Cardiac muscle cell (in vitro differentiated cells and primary cell): ENCODE measurements around the gene TSFM. TPM values are rescaled to one million over a fixed set of nuclear protein-coding genes. Genes with fewer than 3 reads are reported as not detected.
A peak's percentile ranks its signal among the peaks of the same experiment; 100 is the strongest.
"Not testable (repeated sequence)": the region's sequence is repeated elsewhere in the genome, so short reads cannot be mapped to it uniquely, and the experiment has no call there.

Source experiments
- DNase-seq, 2 donors: peaks; one replicate each; pipeline versions ENCODE4 v3.0.0 to v3.0.0-alpha.2; 2010 to 2017; ENCODE audit warnings: low read depth in 1 of 2, low spot score in 1 of 2
- H3K27ac ChIP-seq: fragments of 200-600 bp; sonication (generic); 2 replicates; pipeline ENCODE4 v1.5.1; 2016
- H3K27me3 ChIP-seq: fragments of 200-600 bp; sonication (generic); 2 replicates; pipeline ENCODE4 v1.6.0; 2016; ENCODE audit warnings: control low read depth
- H3K36me3 ChIP-seq: fragments of 200-600 bp; sonication (generic); 2 replicates; pipeline ENCODE4 v1.5.1; 2016; ENCODE audit warnings: control low read depth
- H3K4me1 ChIP-seq: fragments of 200-600 bp; sonication (generic); 2 replicates; pipeline ENCODE4 v1.8.1; 2017; ENCODE audit warnings: low read depth, mild to moderate bottlenecking, mixed run types
- H3K4me3 ChIP-seq: fragments of 200-600 bp; sonication (generic); 2 replicates; pipeline ENCODE4 v1.5.1; 2016; ENCODE audit warnings: mild to moderate bottlenecking
- H3K9me3 ChIP-seq: fragments of 200-600 bp; sonication (generic); 2 replicates; pipeline ENCODE4 v1.5.1; 2017; ENCODE audit warnings: low read depth, mild to moderate bottlenecking, control low read depth
- CTCF ChIP-seq: IDR thresholded peaks from 2 replicates; pipeline ENCODE4 v1.5.1; 2012; ENCODE audit warnings: low read depth, mild to moderate bottlenecking, low read length
- polyA plus RNA-seq: library from polyadenylated mRNA; unstranded; fragments of >200 nt; fragmentation: Nextera tagmentation; extraction: Ambion mirVana; gene quantifications from 2 replicates; pipeline ENCODE4 v1.2.1, GENCODE V29; 2016
- total RNA-seq: library from RNA; depleted of rRNA; stranded (reverse); fragments of >200 nt; gene quantifications from 2 replicates; pipeline ENCODE4 v1.2.3, GENCODE V29; 2016

The TSFM gene
- total and polyA plus RNA-seq, 2 experiments from 2014 or later: 22.6 to 66.7 TPM

- peaks cover 4% of the 10 kb centered on the region for H3K4me1 ChIP-seq
- H3K4me3 ChIP-seq: peak within 1 kb of the TSS; percentile 57
- no peaks in the 10 kb centered on the region for H3K9me3 ChIP-seq
- peaks cover 2% of the 10 kb centered on the region for H3K27me3 ChIP-seq
- no peak for TF ChIP-seq CTCF
- DNase-seq: peak; percentile 54 to 57
- peak within 1 kb of the TSS; percentile 86 for H3K27ac ChIP-seq
- H3K36me3 ChIP-seq: no peaks in the 10 kb centered on the region
Measured at GRCh38 chr12:57772429-57773322, 9.9 kb upstream of the TSFM start, which contains the start of gene EEF1AKMT3. Gene EEF1AKMT3, plus strand, starts transcription at chr12:57772614. Its CDS starts 111 bp downstream, at chr12:57772725.

- not testable (repeated sequence) for H3K4me1 ChIP-seq, DNase-seq, H3K9me3 ChIP-seq, H3K4me3 ChIP-seq, H3K36me3 ChIP-seq, H3K27ac ChIP-seq, H3K27me3 ChIP-seq
Measured at GRCh38 chr12:57774634-57775033, 8.0 kb upstream of the TSFM start.

- H3K27me3 ChIP-seq: no peaks in the 10 kb centered on the region
- no peak overlapping the region for H3K4me3 ChIP-seq
Measured at GRCh38 chr12:57775044-57775443, 7.5 kb upstream of the TSFM start.

GRCh38 chr12:57775563-57776246 is 6.9 kb upstream of the TSFM start:
- Histone ChIP-seq H3K4me1 (peaks cover 4% of the 10 kb centered on the region), H3K27ac (no peak overlapping the region), H3K4me3 (no peak overlapping the region), H3K27me3 (no peaks in the 10 kb centered on the region), H3K9me3 (no peaks in the 10 kb centered on the region), H3K36me3 (no peaks in the 10 kb centered on the region)
- no peak for TF ChIP-seq CTCF
- no peak for DNase-seq

More at GRCh38 chr12:57775044-57775443, 7.5 kb upstream of the TSFM start:
- H3K4me1 ChIP-seq: peaks cover 4% of the 10 kb centered on the region
- H3K36me3 ChIP-seq: no peaks in the 10 kb centered on the region
- no peak overlapping the region for H3K27ac ChIP-seq
- no peak for DNase-seq
- no peak for TF ChIP-seq CTCF
- no peaks in the 10 kb centered on the region for H3K9me3 ChIP-seq

- Histone ChIP-seq H3K9me3 (no peaks in the 10 kb centered on the region), H3K27ac (no peak overlapping the region), H3K36me3 (no peaks in the 10 kb centered on the region), H3K27me3 (no peaks in the 10 kb centered on the region), H3K4me1 (peaks cover 2% of the 10 kb centered on the region), H3K4me3 (no peak overlapping the region)
- DNase-seq: no peak
- no peak for TF ChIP-seq CTCF
Measured at GRCh38 chr12:57776247-57776587, 6.4 kb upstream of the TSFM start.

- Histone ChIP-seq H3K4me3 (no peak overlapping the region), H3K9me3 (no peaks in the 10 kb centered on the region), H3K4me1 (no peaks in the 10 kb centered on the region), H3K27ac (no peak overlapping the region), H3K36me3 (no peaks in the 10 kb centered on the region), H3K27me3 (no peaks in the 10 kb centered on the region)
- no peak for TF ChIP-seq CTCF
- no peak for DNase-seq
Measured at GRCh38 chr12:57777367-57777766, 5.2 kb upstream of the TSFM start.
